Subcutaneous preadipocyte (primary cell): ENCODE measurements around the gene DOK7. TPM values are rescaled to one million over a fixed set of nuclear protein-coding genes. Genes with fewer than 3 reads are reported as not detected.

Source experiments
- total RNA-seq: library from RNA; depleted of rRNA; stranded (reverse); fragments of >200 nt; gene quantifications from 2 replicates; pipeline ENCODE4 v1.2.3, GENCODE V29; 2012

DOK7 gene
- under 0.01 TPM in 1 of 2 replicates, not detected in the other for total RNA-seq

DNA sequence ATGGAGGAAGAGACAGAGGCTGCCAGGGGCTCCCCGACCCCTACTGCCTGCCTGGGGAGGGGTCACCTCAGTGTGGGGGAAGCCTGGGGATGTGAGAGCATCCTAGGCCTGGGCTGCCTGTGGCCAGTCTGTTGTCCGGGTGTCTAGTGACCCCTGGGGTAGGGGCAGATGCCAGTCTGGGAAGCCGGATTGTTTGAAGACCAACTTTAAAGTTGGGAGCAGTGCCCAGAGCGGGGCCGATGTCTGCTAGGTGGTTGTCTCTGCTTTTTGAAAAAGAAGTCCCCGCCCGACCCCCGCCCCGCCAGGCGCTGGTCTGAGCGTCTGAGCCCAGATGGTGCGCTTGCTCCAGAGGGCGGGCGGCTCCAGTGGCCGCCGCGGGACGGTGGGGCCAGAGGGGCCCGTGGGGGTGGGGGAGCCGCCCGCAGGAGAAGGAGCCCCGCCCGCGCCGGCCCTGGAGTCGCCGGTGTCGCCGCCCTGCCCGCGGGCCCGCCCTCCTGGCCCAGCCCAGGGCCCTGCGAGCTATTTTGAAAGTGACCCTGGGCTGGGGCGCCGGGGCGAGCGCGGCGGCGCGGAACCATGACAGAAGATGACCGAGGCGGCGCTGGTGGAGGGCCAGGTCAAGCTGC is at the start of gene DOK7:
Gene DOK7 (plus strand): TSS at position 517 of the 626 bp plus-strand sequence. CDS start 70 bp downstream, at position 587.

GRCh38 chr4:3441501-3442459 is 21.3 kb upstream of the DOK7 start, which contains the start of gene HGFAC:
Gene HGFAC, plus strand, starts transcription at chr4:3441968. Its CDS starts 34 bp downstream, at chr4:3442002.

DNA sequence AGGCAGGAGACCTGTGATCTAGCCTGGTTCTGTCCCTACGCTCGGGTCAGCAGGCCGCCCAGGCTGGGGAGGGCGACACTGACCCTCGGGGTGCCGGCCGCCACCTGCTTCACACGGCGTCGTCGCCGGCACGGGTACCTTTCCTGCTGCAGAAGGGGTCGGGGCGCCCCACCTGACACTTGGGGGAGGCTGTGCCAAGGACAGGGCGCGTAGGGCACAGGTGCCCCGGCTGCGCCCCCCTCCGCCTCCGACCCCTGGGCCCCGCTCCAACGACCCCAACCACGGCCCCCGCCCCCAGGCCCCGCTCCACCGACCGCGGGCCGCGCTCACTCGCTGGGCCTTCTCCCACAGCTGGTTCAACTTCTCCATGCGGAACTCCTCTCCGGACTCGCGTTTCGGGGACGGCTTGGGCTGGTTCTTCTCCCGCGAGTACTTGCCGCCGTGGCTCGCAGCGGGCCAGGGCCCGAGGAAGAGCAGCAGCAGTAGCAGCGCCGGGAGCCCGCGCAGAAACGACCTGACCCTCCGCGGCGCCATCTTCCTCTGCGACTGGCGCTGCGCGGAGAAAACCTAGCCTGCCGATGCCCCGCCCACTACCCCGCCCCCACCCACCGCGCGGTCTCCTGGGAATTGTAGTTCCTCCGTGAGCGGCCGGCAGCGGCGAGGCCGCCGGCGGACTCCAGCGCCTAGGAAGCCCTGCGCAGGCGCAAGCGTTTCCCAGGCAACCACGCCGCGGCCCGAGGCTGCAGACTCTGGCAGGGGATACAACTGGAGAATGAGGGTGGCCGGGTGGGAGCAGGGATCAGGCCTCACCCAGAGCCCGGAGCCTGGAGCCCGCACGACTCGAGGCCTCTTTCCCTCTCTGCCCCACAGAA is 69.0 kb downstream of the DOK7 start, which contains the start of gene LRPAP1:
Gene LRPAP1 (minus strand): TSS at position 544 of the 872 bp plus-strand sequence. CDS start 10 bp downstream, at position 534.

Other genes starting within 250 kb of the DOK7 start
- gene MSANTD1, start 214.1 kb upstream of the DOK7 start, total RNA-seq = 0.37 and 0.39 TPM in 2 replicates
- gene RGS12, start 170.3 kb upstream of the DOK7 start, total RNA-seq = 13.5 and 14.0 TPM in 2 replicates
- gene HGFAC, start 21.3 kb upstream of the DOK7 start, total RNA-seq = under 0.01 TPM in 1 of 2 replicates, not detected in the other
- 26.5 and 32.3 TPM in 2 replicates for gene LRPAP1, start 69.1 kb downstream of the DOK7 start, total RNA-seq